Right lobe of liver (tissue), 6 donors: ENCODE data around the gene TRAF3IP1. TPM values are rescaled to one million over a fixed set of nuclear protein-coding genes. Genes with fewer than 3 reads are reported as not detected.
"Not testable (repeated sequence)": the region's sequence is repeated elsewhere in the genome, so short reads cannot be mapped to it uniquely, and the experiment has no call there.

Source experiments
- ATAC-seq, 4 donors: fragments of 200-7000 bp; cut with Tn5 transposase; one replicate each; pipeline ENCODE4 v1.9.1; 2020; ENCODE audit warnings: mild to moderate bottlenecking in 4 of 4, moderate library complexity in 4 of 4
- DNase-seq, 3 donors: peaks; one replicate each; pipeline ENCODE4 v3.0.0-alpha.2; 2020
- H3K27ac ChIP-seq, 3 donors: fragments of 200-600 bp; one replicate each; pipeline ENCODE4 v1.8.0; 2022
- H3K27me3 ChIP-seq, 2 donors: fragments of 200-600 bp; one replicate each; pipeline ENCODE4 v1.8.0; 2022
- H3K36me3 ChIP-seq, 4 donors: fragments of 200-600 bp; sonication (generic) in 1 of 4; one replicate each; pipeline versions ENCODE4 v1.5.1 to v1.8.0; 2017 to 2022; ENCODE audit warnings: control low read depth in 1 of 4
- H3K4me1 ChIP-seq, 4 donors: fragments of 200-600 bp; sonication (generic) in 1 of 4; one replicate each; pipeline versions ENCODE4 v1.5.1 to v1.8.0; 2017 to 2022; ENCODE audit warnings: control low read depth in 1 of 4
- H3K4me3 ChIP-seq, 3 donors: fragments of 200-600 bp; one replicate each; pipeline ENCODE4 v1.8.0; 2022
- H3K9me3 ChIP-seq, 4 donors: fragments of 200-600 bp; sonication (generic) in 1 of 4; one replicate each; pipeline versions ENCODE4 v1.5.1 to v1.8.0; 2017 to 2022; ENCODE audit warnings: control low read depth in 1 of 4
- POLR2A ChIP-seq: fragments of 450-650 bp; IDR thresholded peaks from one replicate; pipeline ENCODE4 v1.6.1; 2017; ENCODE audit warnings: antibody characterized with exemption, mild to moderate bottlenecking
- WGBS: methylation state at CpG from one replicate; pipeline ENCODE4 v1.1.6; 2018; ENCODE audit warnings: low coverage, low lambda C conversion rate; ENCODE audit not compliant: insufficient coverage; ENCODE audit errors: missing lambda C conversion rate; 5-methylcytosine and 5-hydroxymethylcytosine counted together
- intact Hi-C, 2 donors: fragments of 100-400 bp; cut with DNase I; formaldehyde crosslinking; loops; one replicate each; pipeline versions ENCODE4 v1.11.2 to v1.14.1; 2022
- total RNA-seq, 6 experiments: library from RNA; depleted of rRNA in 2 of 6; stranded (reverse); fragments of >200 nt in 2 of 6; fragmentation: NEBNext Ultra II Directional in 3 of 6; extraction: Animal tissue kit (Norgen Biotek cat#: 25700) in 3 of 6; gene quantifications; one replicate each; pipeline versions ENCODE4 v1.1.0 to v1.2.4, GENCODE V29; 2016 to 2023
- TF ChIP-seq, protein P1 (sequence below), 4 donors: fragments of 200-600 bp in 3 of 4; fragments of 450-650 bp in 1 of 4; IDR thresholded peaks; one replicate each; pipeline versions ENCODE4 v1.5.1 to v1.8.0; 2016 to 2022; ENCODE audit warnings: antibody characterized with exemption in 4 of 4, mild to moderate bottlenecking in 2 of 4
- donor health status: DM: no; HTN: yes; CAD: no.
- donor health status: DM: no; HTN: no; CAD: no.
- donor health status: DM: no; HTN: no; CAD: no.
- donor health status: DM: no; HTN: yes; CAD: no.
- donor health status: DM: no; HTN: yes; CAD: no.

The TRAF3IP1 gene
- total RNA-seq, 6 experiments from 2014 or later = 4.6 to 12.0 (median 8.3) TPM

DNA sequence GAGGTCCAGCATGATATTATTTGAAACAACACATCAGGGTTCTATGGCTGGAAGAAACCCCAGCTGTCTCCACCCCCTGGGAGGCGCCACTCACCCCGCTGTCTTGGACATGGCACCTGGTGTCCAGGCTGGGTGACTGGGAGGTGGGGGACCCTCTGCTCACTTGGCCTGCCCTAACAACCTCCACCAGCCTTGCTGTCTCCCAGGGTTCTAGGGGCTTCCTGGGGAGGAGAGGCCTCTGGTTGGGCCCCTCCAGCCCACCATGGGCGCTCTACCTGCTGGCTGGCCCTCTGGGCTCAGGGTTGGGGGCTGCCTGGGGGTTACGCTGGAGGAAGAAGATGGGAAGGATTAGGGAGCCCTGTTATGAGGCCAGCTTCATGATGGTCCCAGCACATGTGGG, 48.2 kb upstream of the TRAF3IP1 start:
- intact Hi-C loops = no loop called here
- DNase-seq (peak in 1 of 3 donors; percentile 42), ATAC-seq (no peak)
- no peaks in the 10 kb centered on the region for H3K9me3 ChIP-seq
- H3K4me1 ChIP-seq = peaks cover 0 to 19% (median 7%) of the 10 kb centered on the region in 4 donors
- WGBS = 100% methylated on average over 4 of the region's 4 CpGs
- H3K36me3 ChIP-seq = peaks cover 0 to 38% (median 14%) of the 10 kb centered on the region in 4 donors
- H3K4me3 ChIP-seq = no peak overlapping the region
- H3K27ac ChIP-seq = no peak overlapping the region
- TF ChIP-seq POLR2A = no peak
- TF ChIP-seq, protein P1, sequence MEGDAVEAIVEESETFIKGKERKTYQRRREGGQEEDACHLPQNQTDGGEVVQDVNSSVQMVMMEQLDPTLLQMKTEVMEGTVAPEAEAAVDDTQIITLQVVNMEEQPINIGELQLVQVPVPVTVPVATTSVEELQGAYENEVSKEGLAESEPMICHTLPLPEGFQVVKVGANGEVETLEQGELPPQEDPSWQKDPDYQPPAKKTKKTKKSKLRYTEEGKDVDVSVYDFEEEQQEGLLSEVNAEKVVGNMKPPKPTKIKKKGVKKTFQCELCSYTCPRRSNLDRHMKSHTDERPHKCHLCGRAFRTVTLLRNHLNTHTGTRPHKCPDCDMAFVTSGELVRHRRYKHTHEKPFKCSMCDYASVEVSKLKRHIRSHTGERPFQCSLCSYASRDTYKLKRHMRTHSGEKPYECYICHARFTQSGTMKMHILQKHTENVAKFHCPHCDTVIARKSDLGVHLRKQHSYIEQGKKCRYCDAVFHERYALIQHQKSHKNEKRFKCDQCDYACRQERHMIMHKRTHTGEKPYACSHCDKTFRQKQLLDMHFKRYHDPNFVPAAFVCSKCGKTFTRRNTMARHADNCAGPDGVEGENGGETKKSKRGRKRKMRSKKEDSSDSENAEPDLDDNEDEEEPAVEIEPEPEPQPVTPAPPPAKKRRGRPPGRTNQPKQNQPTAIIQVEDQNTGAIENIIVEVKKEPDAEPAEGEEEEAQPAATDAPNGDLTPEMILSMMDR (IDR thresholded peaks at IDR 0.05) = no peak
- no peaks in the 10 kb centered on the region for H3K27me3 ChIP-seq

GRCh38 chr2:238273433-238273832, 46.9 kb upstream of the TRAF3IP1 start:
- peak overlapping the region in 1 of 3 donors; percentile 96 for H3K27ac ChIP-seq
- H3K9me3 ChIP-seq, H3K4me3 ChIP-seq, H3K27me3 ChIP-seq, ATAC-seq, intact Hi-C loops: not testable (repeated sequence)
- peak in 2 of 3 donors; percentile 13 to 41 for DNase-seq
- 84% methylated on average over 6 of the region's 10 CpGs for WGBS
- peaks cover 0 to 19% (median 7%) of the 10 kb centered on the region in 4 donors for H3K4me1 ChIP-seq
- peaks cover 0 to 34% (median 12%) of the 10 kb centered on the region in 4 donors for H3K36me3 ChIP-seq

GRCh38 chr2:238274152-238274865, 46.0 kb upstream of the TRAF3IP1 start:
- ATAC-seq = peak; percentile 86 to 92 (median 90)
- H3K36me3 ChIP-seq = peaks cover 0 to 29% (median 9%) of the 10 kb centered on the region in 4 donors
- no peaks in the 10 kb centered on the region for H3K27me3 ChIP-seq
- intact Hi-C loops = no loop called here
- WGBS = 32% methylated on average over 3 of the region's 20 CpGs
- peak in 2 of 3 donors; percentile 52 to 71 for DNase-seq
- H3K27ac ChIP-seq = peak overlapping the region; percentile 41 to 96 (median 82)
- H3K4me3 ChIP-seq = peak overlapping the region in 1 of 3 donors; percentile 16
- H3K4me1 ChIP-seq = peaks cover 0 to 19% (median 7%) of the 10 kb centered on the region in 4 donors
- H3K9me3 ChIP-seq = no peaks in the 10 kb centered on the region
- peak; percentile 33 for TF ChIP-seq POLR2A
- TF ChIP-seq, protein P1 (IDR thresholded peaks at IDR 0.05) = no peak

- H3K27me3 ChIP-seq = no peaks in the 10 kb centered on the region
- no peaks in the 10 kb centered on the region for H3K9me3 ChIP-seq
- no peak overlapping the region for H3K27ac ChIP-seq
- intact Hi-C loops = no loop called here
- DNase-seq (peak in 2 of 3 donors; percentile 14 to 27), ATAC-seq (no peak)
- peaks cover 0 to 19% (median 7%) of the 10 kb centered on the region in 4 donors for H3K4me1 ChIP-seq
- no peak overlapping the region for H3K4me3 ChIP-seq
- TF ChIP-seq POLR2A = no peak
- TF ChIP-seq, protein P1 (IDR thresholded peaks at IDR 0.05) = no peak
- 88% methylated on average over 7 of the region's 15 CpGs for WGBS
- H3K36me3 ChIP-seq = peaks cover 0 to 17% (median 4%) of the 10 kb centered on the region in 4 donors
Measured at GRCh38 chr2:238277695-238278094, 42.6 kb upstream of the TRAF3IP1 start.

DNA sequence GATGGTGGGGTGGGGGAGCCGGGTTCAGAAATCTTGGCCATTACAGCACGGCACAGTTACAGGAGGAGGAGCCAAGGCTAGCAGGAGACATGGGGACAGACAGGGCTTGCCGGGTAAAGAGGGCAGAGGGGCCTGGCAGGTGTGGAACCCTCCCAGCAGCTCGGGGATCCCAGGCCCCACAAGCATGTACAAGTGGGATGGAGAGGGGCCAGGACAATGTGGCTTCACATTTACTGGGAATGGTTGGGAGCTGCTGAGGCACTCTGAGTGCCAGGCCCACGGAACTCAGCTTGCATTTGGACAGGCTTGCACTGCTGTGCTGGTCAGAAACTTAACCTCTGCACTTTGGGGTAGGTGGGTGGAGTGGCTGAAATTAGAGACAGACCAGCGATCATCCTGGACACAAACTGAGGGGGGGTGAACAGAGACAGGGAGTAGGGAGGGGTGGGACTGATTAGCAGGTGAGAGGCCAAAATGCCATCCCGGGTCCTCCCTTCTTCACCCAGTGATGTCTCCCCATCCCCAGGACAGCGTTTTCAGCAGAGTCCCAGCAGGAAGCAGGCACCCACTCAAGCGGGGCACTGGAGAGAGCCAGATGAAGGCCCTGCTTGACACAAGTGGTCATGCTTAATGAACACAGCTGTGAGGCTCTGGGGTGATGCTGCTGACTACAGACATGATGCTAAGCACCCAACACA, 41.5 kb upstream of the TRAF3IP1 start:
- no peak for ATAC-seq
- Histone ChIP-seq H3K4me1 (peaks cover 0 to 15% (median 6%) of the 10 kb centered on the region in 4 donors), H3K9me3 (no peaks in the 10 kb centered on the region), H3K4me3 (no peak overlapping the region), H3K27ac (no peak overlapping the region), H3K27me3 (no peaks in the 10 kb centered on the region), H3K36me3 (peaks cover 0 to 17% (median 2%) of the 10 kb centered on the region in 4 donors)
- intact Hi-C loops = no loop called here
- DNase-seq = peak in 2 of 3 donors; percentile 10 to 28
- 47% methylated on average over 4 of the region's 9 CpGs for WGBS
- TF ChIP-seq POLR2A = no peak
- TF ChIP-seq, protein P1 (IDR thresholded peaks at IDR 0.05) = no peak
